Stimulated activated CD4-positive, alpha-beta T cell treated with anti-CD3 and anti-CD28 coated beads, Interleukin-4, amount 100 ng/mL, for 4 hours (primary cell): ENCODE results near the gene TNF.
A peak's percentile ranks its signal among the peaks of the same experiment; 100 is the strongest.

ENCODE experiments used
- DNase-seq, 2 experiments: peaks; one replicate each; pipeline ENCODE4 v3.0.0-alpha.2; 2020

The TNF gene

DNA sequence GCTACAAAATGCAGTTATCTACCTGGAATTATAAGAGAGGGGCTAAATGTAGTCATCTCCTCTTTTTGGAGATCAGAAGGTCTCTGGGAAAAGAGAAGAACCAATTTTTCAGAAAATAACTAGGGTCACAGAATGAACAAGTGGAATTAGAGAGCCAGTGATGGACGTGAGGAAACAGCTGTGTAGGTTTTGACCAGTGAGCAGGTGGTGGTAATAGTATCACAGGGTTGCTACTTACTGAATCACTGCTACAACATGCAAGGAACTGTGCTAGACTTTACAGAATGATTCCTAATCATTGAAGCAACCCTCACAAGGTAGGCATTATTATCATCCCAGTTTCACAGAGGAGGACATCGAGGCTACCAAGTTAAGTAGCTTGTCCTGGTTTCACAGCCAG lies 30.7 kb upstream of the TNF start:
- DNase-seq: no peak

DNA sequence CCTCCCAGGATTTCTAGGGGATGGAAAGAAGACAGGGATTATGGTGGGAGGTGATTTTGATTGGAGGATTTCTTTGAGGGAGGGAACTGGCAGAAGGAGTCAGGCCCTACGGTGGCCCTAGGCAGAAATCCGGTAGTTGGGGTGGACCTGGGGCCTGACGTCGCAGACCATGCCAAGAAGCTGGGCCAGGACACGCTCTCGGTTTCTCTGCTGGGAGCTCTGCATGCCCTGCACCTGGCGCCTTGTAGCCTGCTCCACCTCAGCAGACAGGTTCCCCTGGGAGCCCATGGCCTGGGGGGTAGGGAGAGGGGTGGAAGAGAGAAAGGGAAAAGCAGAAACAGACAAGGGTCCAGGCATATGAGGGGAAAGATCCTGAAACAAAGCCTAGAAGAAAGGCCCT lies 30.1 kb upstream of the TNF start:
- DNase-seq: no peak

GRCh38 chr6:31546339-31546957 lies 28.9 kb upstream of the TNF start, which contains the start of gene ATP6V1G2:
TSS of gene ATP6V1G2 (minus strand) at chr6:31546608. CDS start at chr6:31546559, 49 bp downstream.
- peak; percentile 83 to 84 for DNase-seq

DNA sequence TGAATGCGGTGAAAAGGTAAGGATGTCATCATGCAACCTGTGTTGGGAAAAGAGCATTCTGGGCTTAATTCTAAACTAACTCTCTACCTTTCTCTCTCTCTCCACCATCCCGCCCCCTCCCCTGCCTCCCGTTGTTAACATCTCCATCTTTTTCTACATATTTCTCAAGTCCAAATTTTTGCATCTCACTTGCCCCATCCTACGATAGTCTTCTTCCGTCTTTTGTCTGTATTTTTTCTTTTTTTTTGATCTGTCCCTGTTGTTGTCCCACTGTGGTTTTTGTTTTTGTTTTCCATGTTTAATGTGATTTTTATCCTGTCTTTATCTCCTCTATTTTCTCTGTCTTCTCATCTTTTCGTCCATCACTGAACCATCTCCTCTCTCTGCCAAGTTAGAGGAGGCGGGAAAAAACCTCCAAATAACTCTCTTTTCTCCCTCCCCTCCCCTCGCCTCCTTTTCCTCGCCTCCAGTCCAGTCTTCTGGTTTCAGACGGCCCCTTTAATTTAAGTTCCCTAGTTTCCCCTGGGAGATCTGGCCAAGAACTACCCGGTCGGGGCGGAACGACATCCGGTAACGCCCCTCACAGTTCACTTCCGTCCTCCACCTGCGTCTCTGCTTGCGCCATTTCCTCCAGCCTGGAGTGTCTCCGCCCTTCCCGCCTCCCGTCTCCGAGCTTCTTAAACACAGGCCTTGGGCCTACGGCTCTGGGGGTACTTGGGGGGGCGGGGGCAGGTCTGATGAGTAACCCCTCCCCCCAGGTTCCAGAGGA lies 28.2 kb upstream of the TNF start, which contains the start of gene NFKBIL1:
TSS of gene NFKBIL1 (plus strand) at position 651 of the 769 bp plus-strand sequence. CDS start at position 738, 87 bp downstream.
- peak; percentile 85 to 92 for DNase-seq

GRCh38 chr6:31547727-31548543 lies 27.4 kb upstream of the TNF start:
- DNase-seq: no peak

- no peak for DNase-seq
Observed at GRCh38 chr6:31548544-31548873, 26.9 kb upstream of the TNF start.

GRCh38 chr6:31551371-31551770 lies 24.0 kb upstream of the TNF start:
- DNase-seq: peak; percentile 53 to 61

DNA sequence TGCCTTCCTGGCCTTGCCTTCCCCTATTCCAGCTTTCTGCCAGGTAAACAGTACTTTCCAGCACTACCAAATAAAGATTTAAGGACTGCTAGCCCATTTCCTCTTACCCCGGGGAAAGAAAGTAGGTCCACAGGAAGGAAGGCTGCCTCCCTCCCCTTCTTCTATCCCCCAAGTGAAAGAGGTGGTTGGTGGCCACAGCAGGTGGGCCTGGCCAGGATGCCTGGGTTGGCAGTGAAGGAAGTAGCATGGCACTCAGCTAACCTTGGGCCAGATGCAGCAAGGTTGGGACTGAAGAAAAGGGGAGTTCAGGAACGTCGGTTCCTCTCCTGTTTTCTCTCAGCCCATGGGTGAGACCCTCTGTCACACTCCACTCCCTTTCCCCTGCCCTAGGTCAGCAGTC lies 19.1 kb upstream of the TNF start:
- no peak for DNase-seq

DNA sequence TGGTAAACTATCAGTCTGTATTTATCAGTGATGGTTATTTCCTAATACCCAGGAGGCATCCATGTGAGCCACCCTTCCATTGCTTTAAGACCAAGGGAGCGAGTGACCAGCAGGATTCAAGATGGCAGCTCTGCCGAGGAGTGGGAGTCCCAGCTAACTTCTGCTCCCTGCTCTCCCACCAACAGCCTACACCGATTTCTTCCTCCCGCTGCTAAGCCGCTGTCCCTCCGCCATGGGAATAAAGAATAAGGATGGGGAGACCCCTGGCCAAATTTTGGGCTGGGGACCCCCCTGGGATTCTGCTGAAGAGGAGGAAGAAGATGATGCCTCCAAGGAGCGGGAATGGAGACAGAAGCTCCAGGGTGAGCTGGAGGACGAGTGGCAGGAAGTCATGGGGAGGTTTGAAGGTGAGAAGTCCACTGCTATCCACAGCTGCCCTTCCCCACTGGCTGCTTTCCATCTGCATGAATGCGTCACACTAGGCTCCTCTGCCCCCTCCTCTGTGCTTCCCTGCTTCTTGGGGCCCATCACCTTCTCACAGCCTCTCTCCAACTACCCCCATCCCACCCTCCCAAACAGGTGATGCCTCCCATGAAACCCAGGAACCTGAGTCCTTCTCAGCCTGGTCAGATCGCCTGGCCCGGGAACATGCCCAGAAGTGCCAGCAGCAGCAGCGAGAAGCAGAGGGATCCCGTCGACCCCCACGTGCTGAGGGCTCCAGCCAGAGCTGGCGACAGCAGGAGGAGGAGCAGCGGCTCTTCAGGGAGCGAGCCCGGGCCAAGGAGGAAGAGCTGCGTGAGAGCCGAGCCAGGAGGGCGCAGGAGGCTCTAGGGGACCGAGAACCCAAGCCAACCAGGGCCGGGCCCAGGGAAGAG lies 17.7 kb upstream of the TNF start:
- DNase-seq: no peak

- no peak for DNase-seq
Observed at GRCh38 chr6:31558318-31558625, 17.1 kb upstream of the TNF start.

DNA sequence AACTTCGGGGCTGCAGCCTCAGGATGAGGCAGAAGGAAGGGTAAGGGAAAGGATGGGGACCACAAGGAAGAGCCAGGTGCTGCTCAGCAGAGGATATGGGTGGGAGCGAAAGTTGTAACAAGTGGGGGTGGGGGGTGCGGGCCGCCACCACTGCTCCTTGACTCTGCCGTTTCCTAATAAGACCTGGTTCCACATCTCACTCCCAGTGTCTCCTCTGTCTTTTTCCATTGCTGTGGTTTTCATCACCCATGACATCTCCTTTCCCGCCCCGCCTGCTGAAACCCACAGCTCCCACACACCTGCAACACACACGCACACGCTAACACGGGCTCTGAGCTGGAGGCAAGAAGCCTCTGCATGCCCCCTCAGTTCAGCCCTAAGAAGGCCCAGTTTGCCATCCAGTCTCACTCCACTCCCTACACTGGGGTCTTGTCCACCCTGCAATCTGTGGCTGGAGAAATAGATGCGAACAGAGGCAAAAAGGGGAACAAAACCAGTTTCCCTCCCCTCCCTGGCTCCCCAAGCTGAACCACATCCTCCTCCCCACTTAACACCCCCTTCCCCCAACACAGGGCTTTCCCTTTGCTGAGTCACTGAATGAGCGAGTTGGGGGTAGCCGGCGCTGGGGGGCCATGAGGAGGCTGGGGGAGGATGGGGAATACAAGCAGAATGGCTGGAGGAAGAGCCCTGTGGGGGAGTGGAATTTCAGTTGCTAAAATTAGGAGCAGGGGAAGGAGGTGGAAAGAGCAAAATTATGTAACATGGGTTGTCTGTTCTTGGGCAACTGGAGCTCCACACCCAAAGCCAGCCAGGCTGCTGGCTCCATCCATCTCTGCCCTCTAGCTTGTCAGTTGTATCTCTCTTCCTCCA lies 16.5 kb upstream of the TNF start:
- DNase-seq: peak; percentile 69 to 85

- DNase-seq: no peak
Observed at GRCh38 chr6:31559606-31559957, 15.8 kb upstream of the TNF start.

DNA sequence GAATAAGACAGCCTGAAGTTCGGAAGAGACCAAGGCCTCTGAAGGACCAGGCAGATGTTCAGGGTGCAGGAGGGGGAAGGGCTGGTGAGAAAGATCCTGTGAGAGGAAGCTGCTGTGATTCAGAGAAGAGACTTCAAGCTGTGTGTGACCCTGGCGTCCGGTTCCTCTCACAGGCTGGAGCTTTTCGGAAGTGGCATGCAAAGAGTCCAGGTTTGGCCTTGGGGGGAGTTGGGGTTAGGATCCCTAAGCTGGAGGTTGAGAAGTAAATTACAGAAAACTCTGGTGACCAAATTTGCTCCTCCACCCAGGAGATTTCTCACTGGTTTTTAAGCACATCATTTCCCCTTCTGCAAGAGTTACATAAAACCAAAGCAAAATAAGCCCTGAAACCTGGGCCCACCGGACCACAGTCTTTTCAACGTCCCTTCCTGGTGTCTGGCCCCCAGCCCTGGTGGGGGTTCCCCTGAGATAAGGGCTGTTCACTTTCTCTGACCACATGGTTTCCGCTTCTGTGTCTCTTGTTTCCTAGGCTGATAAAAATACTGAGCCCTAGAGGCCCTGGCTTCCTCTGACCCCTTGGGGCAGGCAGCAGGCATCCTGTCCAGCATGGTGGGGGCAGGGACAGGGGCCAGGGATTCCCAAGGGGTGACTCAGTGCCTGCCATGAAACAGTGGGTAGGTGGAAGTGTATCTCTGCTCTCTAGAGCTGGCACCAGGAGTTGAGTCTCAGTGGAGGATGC lies 15.2 kb upstream of the TNF start:
- DNase-seq: peak in 1 of 2 experiments; percentile 55

DNA sequence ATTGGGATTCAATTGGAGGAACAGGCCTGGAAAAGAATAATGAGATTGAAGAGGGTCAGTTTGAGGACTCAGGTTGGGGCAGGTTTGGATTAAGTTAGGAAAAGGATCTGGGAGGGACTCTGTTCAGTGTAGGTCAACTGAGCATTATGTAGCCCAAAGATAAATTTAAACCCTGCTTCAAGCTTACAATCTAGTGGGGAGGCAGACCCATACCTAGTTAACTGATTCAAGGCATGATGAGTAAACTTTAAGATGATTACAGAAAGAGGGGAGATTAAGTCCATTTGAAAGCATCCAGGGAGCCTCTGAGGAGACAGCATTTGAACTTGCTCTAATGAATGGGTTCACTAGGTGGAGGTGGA lies 14.7 kb upstream of the TNF start:
- DNase-seq: no peak

GRCh38 chr6:31567531-31568370 lies 7.6 kb upstream of the TNF start:
- DNase-seq: peak in 1 of 2 experiments; percentile 39

DNA sequence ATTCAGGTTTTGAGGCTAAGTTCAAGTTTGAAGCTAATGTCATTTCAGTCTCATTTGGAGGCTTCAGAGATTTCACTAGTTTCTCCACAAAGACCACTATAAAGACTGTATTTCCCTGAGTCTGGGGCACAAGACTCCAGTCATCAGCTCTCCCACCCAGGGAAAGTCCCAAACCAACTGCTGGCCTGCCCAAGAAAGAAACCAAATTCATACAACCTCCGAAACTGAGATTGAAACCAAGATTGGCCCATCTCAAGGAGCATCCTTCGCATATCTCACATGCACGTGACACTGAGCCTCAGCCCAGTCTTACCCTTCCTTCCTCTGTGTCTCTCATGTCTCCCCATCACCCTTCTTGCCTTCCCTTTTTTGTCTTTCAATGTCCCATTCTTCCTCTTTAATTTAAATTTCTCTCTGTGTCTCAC lies 6.8 kb upstream of the TNF start:
- DNase-seq: peak; percentile 53 to 77

DNA sequence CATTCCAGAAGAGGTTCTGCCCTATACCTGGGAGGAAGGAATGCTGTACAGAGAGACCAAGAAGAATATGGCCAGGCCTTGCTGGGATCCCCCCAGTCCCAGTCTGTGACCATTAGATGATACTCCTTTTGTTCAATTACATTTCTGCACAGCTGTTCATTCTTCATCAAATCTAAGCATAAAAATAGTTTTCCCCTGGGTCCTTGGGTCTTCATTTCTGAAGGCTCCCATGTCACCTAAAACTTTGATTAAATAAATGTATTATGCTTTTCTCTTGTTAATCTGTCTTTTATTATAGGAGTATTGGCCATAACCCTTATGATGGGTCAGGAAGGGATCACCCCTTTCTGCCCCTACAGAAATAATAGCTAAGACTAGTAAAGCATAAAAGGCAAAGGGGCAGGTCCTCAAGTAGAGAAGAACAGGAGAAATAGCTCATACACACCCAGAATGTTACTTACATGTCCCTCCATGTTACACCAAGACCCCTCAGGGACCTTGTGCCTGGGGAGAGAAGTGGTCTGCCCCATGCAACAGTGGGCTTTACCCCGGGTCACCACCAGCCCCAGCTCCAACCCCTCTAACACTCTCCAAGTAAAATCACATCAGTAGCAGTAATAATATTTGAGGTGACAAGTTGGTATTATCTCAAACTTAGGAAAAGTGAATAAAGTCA lies 5.4 kb upstream of the TNF start:
- DNase-seq: no peak

GRCh38 chr6:31572041-31572911 lies 3.1 kb upstream of the TNF start, which contains the start of gene LTA:
TSS of gene LTA (plus strand) at chr6:31572289. CDS start at chr6:31572743, 454 bp downstream.
- peak; percentile 76 to 82 for DNase-seq
